Upper lobe of left lung (tissue), 6 donors: ENCODE data around the gene CTSS. TPM values are rescaled to one million over a fixed set of nuclear protein-coding genes. Genes with fewer than 3 reads are reported as not detected.

Experiments
- ATAC-seq, 2 donors: fragments of 200-7000 bp; cut with Tn5 transposase; one replicate each; pipeline ENCODE4 v1.9.1; 2022; ENCODE audit warnings: mild to moderate bottlenecking in 2 of 2, moderate library complexity in 2 of 2; ENCODE audit not compliant: low FRiP score in 2 of 2
- DNase-seq, 2 donors: peaks; one replicate each; pipeline ENCODE4 v3.0.0-alpha.2; 2019 to 2020
- H3K27ac ChIP-seq, 4 donors: fragments of 200-600 bp; sonication (generic); one replicate each; pipeline ENCODE4 v1.5.1; 2016 to 2019
- H3K27me3 ChIP-seq, 4 donors: fragments of 200-600 bp; sonication (generic); one replicate each; pipeline ENCODE4 v1.5.1; 2017 to 2019
- H3K36me3 ChIP-seq, 4 donors: fragments of 200-600 bp; sonication (generic); one replicate each; pipeline ENCODE4 v1.5.1; 2016 to 2019
- H3K4me1 ChIP-seq, 4 donors: fragments of 200-600 bp; sonication (generic); one replicate each; pipeline ENCODE4 v1.5.1; 2018 to 2019
- H3K4me3 ChIP-seq, 4 donors: fragments of 200-600 bp; sonication (generic); one replicate each; pipeline ENCODE4 v1.5.1; 2017 to 2019; ENCODE audit warnings: mild to moderate bottlenecking in 2 of 4, moderate library complexity in 1 of 4
- H3K9me3 ChIP-seq, 4 donors: fragments of 200-600 bp; sonication (generic); one replicate each; pipeline ENCODE4 v1.5.1; 2018 to 2019
- CTCF ChIP-seq, 6 experiments: fragments of 450-650 bp in 4 of 6; fragments of 200-600 bp in 2 of 6; sonication (generic) in 2 of 6; IDR thresholded peaks; one replicate each; pipeline ENCODE4 v1.5.1; 2016 to 2019; ENCODE audit warnings: antibody characterized with exemption in 6 of 6
- EP300 ChIP-seq, 4 donors: sonication (generic); formaldehyde crosslinking; IDR thresholded peaks; one replicate each; pipeline ENCODE4 v1.5.1; 2017; ENCODE audit warnings: antibody characterized with exemption in 4 of 4, control low read depth in 2 of 4
- POLR2A ChIP-seq, 4 donors: fragments of 450-650 bp; IDR thresholded peaks; one replicate each; pipeline ENCODE4 v1.5.1; 2016 to 2017; ENCODE audit warnings: antibody characterized with exemption in 4 of 4, mild to moderate bottlenecking in 2 of 4
- POLR2AphosphoS5 ChIP-seq, 2 donors: sonication (generic); formaldehyde crosslinking; IDR thresholded peaks; one replicate each; pipeline ENCODE4 v1.5.1; 2017; ENCODE audit warnings: antibody characterized with exemption in 2 of 2
- WGBS, 2 donors: methylation state at CpG; one replicate each; pipeline ENCODE4 v1.1.5; 2017 to 2018; 5-methylcytosine and 5-hydroxymethylcytosine counted together
- total RNA-seq, 6 donors: library from RNA; depleted of rRNA in 4 of 6; stranded (reverse); fragments of >200 nt in 4 of 6; gene quantifications; one replicate each; pipeline versions ENCODE4 v1.1.0 to v1.2.1, GENCODE V29; 2016 to 2021
- donor health status: DM: no; HTN: no; CAD: no; lungs with moderate emphysema.
- donor health status: DM: no; HTN: yes; CAD: no; lungs with severe emphysema.

CTSS gene
- total RNA-seq, 6 donors from 2014 or later, result 153 to 625 (median 455) TPM

DNA sequence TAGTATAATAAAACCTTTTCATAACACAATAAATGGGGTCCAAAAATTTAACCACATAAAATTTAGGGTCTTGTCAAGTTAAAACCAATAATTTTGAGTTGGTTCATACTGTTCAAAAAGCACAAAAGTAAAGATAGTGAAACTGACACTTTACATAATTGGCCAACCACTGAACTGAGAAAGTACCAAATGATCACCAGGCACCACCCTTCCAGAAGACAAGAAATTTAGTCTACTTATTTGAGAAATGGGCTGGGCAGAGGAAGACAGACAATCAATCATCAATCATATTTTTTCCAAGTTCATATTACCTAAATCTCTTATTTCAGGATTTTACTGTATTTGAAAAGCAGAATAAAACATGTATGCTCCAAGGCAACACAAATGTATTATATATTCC is 62.2 kb downstream of the CTSS start:
- TF ChIP-seq EP300 (IDR thresholded peaks at IDR 0.05), result no peak
- TF ChIP-seq POLR2AphosphoS5 (IDR thresholded peaks at IDR 0.05), result no peak
- no peak for TF ChIP-seq CTCF (IDR thresholded peaks at IDR 0.05)
- TF ChIP-seq POLR2A (IDR thresholded peaks at IDR 0.05), result no peak
- Histone ChIP-seq H3K9me3 (no peaks in the 10 kb centered on the region), H3K4me1 (no peaks in the 10 kb centered on the region), H3K27ac (no peak overlapping the region), H3K4me3 (no peak overlapping the region), H3K36me3 (no peaks in the 10 kb centered on the region), H3K27me3 (no peaks in the 10 kb centered on the region)
- ATAC-seq (no peak), DNase-seq (no peak)

DNA sequence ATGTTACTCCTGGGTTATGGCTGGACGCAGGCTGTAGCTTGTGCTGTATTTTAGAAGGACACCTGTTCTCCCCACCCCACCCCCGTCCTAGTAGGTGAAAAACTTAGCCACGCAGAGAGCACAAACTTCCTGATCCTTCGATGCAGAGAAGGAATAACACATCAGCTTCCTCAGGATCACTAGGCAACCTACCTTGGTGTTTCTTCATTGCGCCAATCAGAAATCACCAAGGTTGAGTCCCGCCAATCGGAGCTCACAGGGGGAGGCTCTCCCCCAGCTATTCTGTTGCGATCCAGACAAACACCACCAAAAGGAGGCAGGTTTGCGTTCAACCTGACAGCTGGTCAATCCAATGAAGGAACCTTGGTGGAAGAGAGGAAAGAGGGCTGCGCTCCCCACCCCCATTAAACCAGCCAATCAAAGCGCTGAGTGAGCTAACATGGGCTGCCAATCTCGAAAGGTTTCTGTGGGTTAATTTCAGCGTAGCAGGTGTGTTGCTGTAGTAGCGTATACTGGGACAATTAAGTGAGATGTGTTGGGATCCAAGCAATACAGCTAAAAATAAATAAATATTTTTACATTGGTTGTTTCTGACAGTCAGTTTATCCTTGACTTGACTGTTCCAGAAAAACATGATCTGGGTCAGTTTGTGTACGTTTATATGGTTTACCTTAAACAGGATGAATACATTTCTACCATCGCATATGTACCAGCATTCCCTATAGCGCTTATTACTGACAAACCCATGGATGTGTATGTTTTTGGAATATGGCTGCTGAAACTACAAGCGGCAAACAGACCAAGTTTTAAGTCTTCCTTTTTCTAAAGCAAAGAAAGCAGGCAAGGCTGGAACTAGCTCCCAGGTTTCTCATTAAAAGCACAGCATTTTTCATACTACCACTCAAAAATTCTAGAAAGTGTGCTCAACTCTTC is 68.3 kb downstream of the CTSS start, which contains the start of gene GOLPH3L:
GOLPH3L (minus strand) TSS at position 160 of the 933 bp plus-strand sequence. CDS start 2,316 bp downstream, outside the sequence.
- H3K36me3 ChIP-seq, result peaks cover 4 to 24% (median 8%) of the 10 kb centered on the region in 4 donors
- TF ChIP-seq EP300 (IDR thresholded peaks at IDR 0.05), result no peak
- TF ChIP-seq POLR2AphosphoS5 (IDR thresholded peaks at IDR 0.05), result peak; percentile 68 to 72
- TF ChIP-seq POLR2A (IDR thresholded peaks at IDR 0.05), result peak in 1 of 4 donors; percentile 78
- peak in 2 of 6 experiments; percentile 15 to 22 for TF ChIP-seq CTCF (IDR thresholded peaks at IDR 0.05)
- H3K4me1 ChIP-seq, result peaks cover 8 to 28% (median 17%) of the 10 kb centered on the region in 4 donors
- no peaks in the 10 kb centered on the region for H3K9me3 ChIP-seq
- peak in 1 of 2 donors; percentile 98 for DNase-seq
- H3K27ac ChIP-seq, result peak within 1 kb of the TSS; percentile 18 to 74 (median 54)
- peak within 1 kb of the TSS; percentile 32 to 82 (median 68) for H3K4me3 ChIP-seq
- peak; percentile 100 for ATAC-seq
- 1 to 2% methylated on average over 14 to 18 of the region's 18 CpGs for WGBS, 2 donors
- no peaks in the 10 kb centered on the region for H3K27me3 ChIP-seq

DNA sequence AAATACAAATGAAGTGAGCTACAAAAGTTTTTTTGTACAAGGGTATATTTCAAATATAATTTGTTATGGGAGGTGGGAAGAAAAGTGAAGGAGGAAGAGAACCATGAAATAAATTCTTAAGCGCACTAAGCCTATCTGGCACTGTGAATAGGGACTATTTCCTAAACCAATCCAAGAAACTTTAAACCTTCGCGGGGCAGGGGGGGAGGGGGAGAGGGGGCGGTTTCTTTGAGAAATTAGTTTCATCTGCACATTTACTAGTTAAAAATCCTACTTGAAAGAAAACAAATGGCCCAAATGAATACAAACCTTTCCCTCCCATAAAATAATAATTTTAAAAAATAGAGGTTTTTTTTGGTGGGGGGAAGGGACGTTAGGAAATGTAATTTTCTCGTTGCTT is 69.0 kb downstream of the CTSS start:
- peaks cover 4 to 27% (median 10%) of the 10 kb centered on the region in 4 donors for H3K36me3 ChIP-seq
- WGBS, 2 donors, result 0 to 1% methylated on average over 6 of the region's 6 CpGs
- DNase-seq (no peak), ATAC-seq (peak; percentile 51 to 67)
- no peaks in the 10 kb centered on the region for H3K9me3 ChIP-seq
- peak overlapping the region; percentile 18 to 74 (median 54) for H3K27ac ChIP-seq
- H3K4me1 ChIP-seq, result peaks cover 8 to 28% (median 17%) of the 10 kb centered on the region in 4 donors
- peak overlapping the region; percentile 32 to 82 (median 68) for H3K4me3 ChIP-seq
- TF ChIP-seq POLR2AphosphoS5 (IDR thresholded peaks at IDR 0.05) (no peak), POLR2A (IDR thresholded peaks at IDR 0.05) (no peak), EP300 (IDR thresholded peaks at IDR 0.05) (no peak), CTCF (IDR thresholded peaks at IDR 0.05) (no peak)
- no peaks in the 10 kb centered on the region for H3K27me3 ChIP-seq

DNA sequence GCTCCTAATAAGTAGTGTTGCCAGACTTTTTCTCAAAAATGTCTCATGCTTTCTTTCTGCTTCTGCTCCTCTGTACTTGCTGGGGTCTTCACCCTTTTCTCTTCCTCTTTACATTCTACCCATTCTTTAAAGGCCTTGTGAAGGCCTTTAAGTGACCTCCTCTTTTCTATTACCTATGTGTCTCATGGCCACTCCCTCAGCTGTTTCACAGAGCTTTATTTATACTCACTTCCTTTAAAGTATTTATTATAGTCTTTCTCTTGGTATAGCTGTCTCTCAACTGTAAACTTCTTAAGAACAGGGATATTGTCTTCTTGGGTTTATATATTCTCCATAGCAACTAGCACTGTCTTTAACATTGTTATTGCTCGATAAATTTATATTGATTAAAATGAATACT is 69.4 kb downstream of the CTSS start:
- DNase-seq (no peak), ATAC-seq (no peak)
- WGBS, 2 donors, result 26 to 28% methylated on average over 1 of the region's 1 CpG

More for the DNA sequence above, 69.4 kb downstream of the CTSS start:
- H3K9me3 ChIP-seq, result no peaks in the 10 kb centered on the region
- peaks cover 8 to 28% (median 17%) of the 10 kb centered on the region in 4 donors for H3K4me1 ChIP-seq
- peak overlapping the region in 2 of 4 donors; percentile 18 to 74 for H3K27ac ChIP-seq
- TF ChIP-seq POLR2A (IDR thresholded peaks at IDR 0.05), result no peak
- no peak for TF ChIP-seq POLR2AphosphoS5 (IDR thresholded peaks at IDR 0.05)
- TF ChIP-seq EP300 (IDR thresholded peaks at IDR 0.05), result no peak
- TF ChIP-seq CTCF (IDR thresholded peaks at IDR 0.05), result no peak
- no peaks in the 10 kb centered on the region for H3K27me3 ChIP-seq
- peaks cover 4 to 31% (median 12%) of the 10 kb centered on the region in 4 donors for H3K36me3 ChIP-seq
- H3K4me3 ChIP-seq, result peak overlapping the region in 3 of 4 donors; percentile 63 to 82 (median 73)
